DOHH2 (cell line): ENCODE measurements around the gene SF1.

Source experiments
- CTCF ChIP-seq: fragments of 200-600 bp; sonication (generic); IDR thresholded peaks from one replicate; pipeline ENCODE4 v1.5.1; 2014; ENCODE audit warnings: antibody characterized with exemption, mild to moderate bottlenecking, low read depth, low read length; ENCODE audit not compliant: poor library complexity, severe bottlenecking
- EZH2phosphoT487 ChIP-seq: fragments of 200-600 bp; sonication (generic); IDR thresholded peaks from 2 replicates; pipeline ENCODE4 v1.6.1; 2017; ENCODE audit warnings: borderline replicate concordance, mild to moderate bottlenecking, antibody characterized with exemption, low read length, moderate library complexity, mixed read lengths

GRCh38 chr11:64778223-64778472, 194 bp downstream of the SF1 start:
- TF ChIP-seq CTCF: no peak
- no peak for TF ChIP-seq EZH2phosphoT487
